BE2C (cell line): Measurements from ENCODE around the gene FAM168A.

Source experiments
- DNase-seq: peaks from one replicate; pipeline ENCODE4 v3.0.0-alpha.2; 2020
- H3K27me3 ChIP-seq: fragments of 250-450 bp; sonication (Bioruptor Pico); 2 replicates; pipeline ENCODE4 v1.5.1; 2020; ENCODE audit warnings: mild to moderate bottlenecking
- H3K36me3 ChIP-seq: fragments of 250-450 bp; sonication (Bioruptor Pico); 2 replicates; pipeline ENCODE4 v1.5.1; 2020; ENCODE audit warnings: mild to moderate bottlenecking
- H3K4me1 ChIP-seq: fragments of 250-450 bp; sonication (Bioruptor Pico); 2 replicates; pipeline ENCODE4 v1.5.1; 2020
- H3K4me3 ChIP-seq: 2 replicates; pipeline ENCODE4 v1.5.1; 2011; ENCODE audit warnings: low read depth, low read length
- H3K9me3 ChIP-seq: fragments of 250-450 bp; sonication (Bioruptor Pico); 2 replicates; pipeline ENCODE4 v1.5.1; 2020
- CTCF ChIP-seq: IDR thresholded peaks from 2 replicates; pipeline ENCODE4 v1.5.1; 2012; ENCODE audit warnings: mild to moderate bottlenecking, low read depth, low read length

Gene FAM168A

DNA sequence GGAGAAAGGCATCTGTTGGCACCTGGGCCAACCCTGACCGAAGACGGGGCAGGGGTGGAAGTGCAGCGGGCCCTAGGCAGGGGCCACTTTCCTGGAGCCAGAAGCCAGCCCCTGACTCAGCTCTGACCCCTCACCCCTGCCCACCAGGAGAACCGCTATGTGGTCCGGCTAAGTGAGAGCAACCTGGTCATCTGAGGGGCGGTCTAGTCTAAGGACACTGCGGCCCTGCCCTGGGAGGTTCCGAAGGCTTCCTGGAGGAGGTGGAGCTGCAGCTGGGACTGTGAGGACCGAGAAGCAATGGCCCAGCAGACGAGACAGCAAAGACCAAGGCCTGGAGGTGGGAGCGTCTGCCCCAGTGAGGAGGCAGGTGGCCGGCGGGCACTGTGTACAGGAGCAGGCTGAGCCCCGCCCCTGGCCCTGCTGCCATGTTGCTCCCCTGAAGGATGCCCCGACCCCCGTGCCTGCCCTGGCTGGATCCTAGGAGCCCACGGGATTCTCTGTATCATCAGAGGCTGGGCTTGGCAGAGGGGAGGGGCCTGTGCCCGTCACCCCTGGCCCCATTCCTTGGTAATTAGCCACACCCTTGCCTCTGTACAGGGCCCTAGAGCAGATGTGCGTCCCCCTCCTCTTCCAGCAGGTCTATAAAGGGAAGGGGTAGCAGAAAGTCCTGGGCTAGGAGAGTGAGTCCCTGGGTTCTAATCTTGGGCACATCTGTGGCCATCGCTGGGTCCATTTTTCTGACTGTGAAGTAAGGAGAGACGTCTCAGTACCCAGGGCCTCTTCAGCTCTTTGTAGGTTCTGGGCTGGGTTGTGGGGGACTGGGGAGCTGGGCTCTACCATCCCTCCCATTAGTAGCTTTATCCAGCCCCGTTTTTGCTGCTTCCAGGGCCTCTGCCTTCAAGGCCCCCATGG, 202.4 kb downstream of the FAM168A start:
- H3K27me3 ChIP-seq = no peaks in the 10 kb centered on the region
- TF ChIP-seq CTCF = no peak
- no peaks in the 10 kb centered on the region for H3K4me1 ChIP-seq
- no peaks in the 10 kb centered on the region for H3K9me3 ChIP-seq
- DNase-seq = no peak
- H3K4me3 ChIP-seq = no peak overlapping the region
- no peaks in the 10 kb centered on the region for H3K36me3 ChIP-seq

GRCh38 chr11:73394416-73395296, 203.3 kb downstream of the FAM168A start:
- Histone ChIP-seq H3K4me3 (no peak overlapping the region), H3K9me3 (no peaks in the 10 kb centered on the region), H3K36me3 (no peaks in the 10 kb centered on the region), H3K27me3 (no peaks in the 10 kb centered on the region), H3K4me1 (no peaks in the 10 kb centered on the region)
- DNase-seq = no peak
- no peak for TF ChIP-seq CTCF

- no peaks in the 10 kb centered on the region for H3K36me3 ChIP-seq
Measured at GRCh38 chr11:73393479-73394415, 204.2 kb downstream of the FAM168A start.

DNA sequence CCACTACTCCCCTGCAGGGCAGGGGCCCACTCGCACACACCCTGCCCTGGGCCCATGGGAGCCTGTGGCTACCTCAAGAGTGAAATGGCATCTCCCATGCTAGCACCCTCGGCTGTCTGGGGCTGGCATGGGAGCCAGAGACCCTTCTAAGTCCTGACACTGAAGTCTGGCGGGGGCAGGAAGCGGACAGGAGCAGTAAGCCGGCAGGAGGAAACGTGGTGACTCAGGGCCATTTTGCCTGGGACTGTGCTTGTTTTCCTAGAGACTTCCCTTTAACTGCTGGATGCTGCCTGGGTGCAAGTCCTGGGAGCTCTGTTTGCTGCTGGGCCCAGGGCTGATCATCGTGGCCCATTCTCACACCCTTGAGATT, 204.9 kb downstream of the FAM168A start:
- H3K9me3 ChIP-seq = no peaks in the 10 kb centered on the region
- DNase-seq = no peak
- H3K27me3 ChIP-seq = no peaks in the 10 kb centered on the region
- no peaks in the 10 kb centered on the region for H3K4me1 ChIP-seq
- TF ChIP-seq CTCF = no peak
- H3K4me3 ChIP-seq = no peak overlapping the region
- no peaks in the 10 kb centered on the region for H3K36me3 ChIP-seq

More at GRCh38 chr11:73393479-73394415, 204.2 kb downstream of the FAM168A start:
- H3K4me3 ChIP-seq = no peak overlapping the region
- no peaks in the 10 kb centered on the region for H3K4me1 ChIP-seq
- peak; percentile 90 for TF ChIP-seq CTCF
- DNase-seq = peak; percentile 83
- no peaks in the 10 kb centered on the region for H3K9me3 ChIP-seq
- H3K27me3 ChIP-seq = no peaks in the 10 kb centered on the region

DNA sequence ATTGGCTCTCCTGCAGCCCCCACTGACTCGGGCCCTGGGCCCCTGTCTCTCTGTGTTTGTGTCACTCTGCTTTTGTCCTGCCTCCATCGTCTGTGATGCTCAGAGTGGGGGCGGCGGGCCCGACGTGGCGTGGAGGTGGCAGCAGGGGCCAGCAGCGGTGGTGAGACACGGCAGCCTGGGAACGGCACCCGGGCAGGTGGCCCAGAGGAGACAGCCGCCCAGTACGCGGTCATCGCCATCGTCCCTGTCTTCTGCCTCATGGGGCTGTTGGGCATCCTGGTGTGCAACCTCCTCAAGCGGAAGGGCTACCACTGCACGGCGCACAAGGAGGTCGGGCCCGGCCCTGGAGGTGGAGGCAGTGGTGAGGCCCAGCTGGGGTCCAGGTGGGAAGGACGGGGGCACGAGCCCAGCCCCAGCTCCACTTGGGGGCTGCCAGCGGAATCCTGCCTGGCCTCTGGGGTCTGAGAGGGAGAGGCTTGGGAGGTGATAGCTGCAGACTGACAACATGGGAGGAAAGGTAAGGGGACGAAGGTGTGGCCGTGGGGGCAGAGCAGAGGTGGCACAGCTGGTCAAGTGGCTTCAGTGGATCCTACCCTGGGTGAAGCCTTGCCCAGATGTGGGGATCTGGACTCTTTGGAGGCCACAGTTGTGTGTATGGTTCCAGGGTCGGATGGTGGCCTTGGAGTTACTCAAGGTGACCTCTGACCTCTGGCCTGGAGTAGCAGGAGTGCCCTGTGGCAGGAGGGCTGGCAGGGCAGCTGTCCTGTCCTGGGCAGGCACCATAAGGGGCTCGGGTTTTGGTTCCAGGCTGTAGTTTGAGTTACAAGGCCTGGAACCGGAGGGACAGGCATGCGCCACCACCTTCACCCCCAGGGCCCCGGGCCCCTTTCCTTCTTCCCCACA, 205.6 kb downstream of the FAM168A start:
- DNase-seq = no peak
- TF ChIP-seq CTCF = no peak
- H3K4me1 ChIP-seq = no peaks in the 10 kb centered on the region
- no peak overlapping the region for H3K4me3 ChIP-seq
- no peaks in the 10 kb centered on the region for H3K36me3 ChIP-seq
- no peaks in the 10 kb centered on the region for H3K27me3 ChIP-seq
- H3K9me3 ChIP-seq = no peaks in the 10 kb centered on the region
